Nasal cavity respiratory epithelium epithelial cell of viscerocranial mucosa (primary cell): Measurements from ENCODE around the gene ZNF146. TPM values are rescaled to one million over a fixed set of nuclear protein-coding genes. Genes with fewer than 3 reads are reported as not detected.

Experiments used
- total RNA-seq: library from RNA; depleted of rRNA; stranded (reverse); fragments of >200 nt; gene quantifications from 2 replicates; pipeline ENCODE4 v1.2.3, GENCODE V29; 2014

The ZNF146 gene
- total RNA-seq, result 184 and 199 TPM in 2 replicates

GRCh38 chr19:36214386-36215275 lies at the start of gene ZNF146, which contains the start of gene ZNF565:
Gene ZNF146, plus strand, starts transcription at chr19:36215106. Its CDS starts 21,335 bp downstream, at chr19:36236441.
Gene ZNF565, minus strand, starts transcription at chr19:36214665. Its CDS starts 12,680 bp downstream, at chr19:36201985.

Other genes with a start within 250 kb of the ZNF146 start
- 7.5 and 16.1 TPM in 2 replicates for gene SDHAF1, start 219.9 kb upstream of the ZNF146 start, total RNA-seq
- gene SYNE4, start 206.3 kb upstream of the ZNF146 start, total RNA-seq, result 1.4 and 5.2 TPM in 2 replicates
- gene ALKBH6, start 200.9 kb upstream of the ZNF146 start, total RNA-seq, result 12.0 and 15.4 TPM in 2 replicates
- 0.36 TPM in 1 of 2 replicates, not detected in the other for gene CLIP3, start 182.2 kb upstream of the ZNF146 start, total RNA-seq
- gene THAP8, start 160.8 kb upstream of the ZNF146 start, total RNA-seq, result 2.4 and 2.8 TPM in 2 replicates
- gene WDR62, start 160.2 kb upstream of the ZNF146 start, total RNA-seq, result 0.28 and 0.68 TPM in 2 replicates
- not detected in 2 replicates for gene OVOL3, start 104.0 kb upstream of the ZNF146 start, total RNA-seq
- 63.3 and 89.9 TPM in 2 replicates for gene POLR2I, start 100.2 kb upstream of the ZNF146 start, total RNA-seq
- 102 and 103 TPM in 2 replicates for gene TBCB, start 99.6 kb upstream of the ZNF146 start, total RNA-seq
- gene CAPNS1, start 75.0 kb upstream of the ZNF146 start, total RNA-seq, result 258 and 283 TPM in 2 replicates
- gene COX7A1, start 62.7 kb upstream of the ZNF146 start, total RNA-seq, result not detected in 2 replicates
- gene ZNF565, start 441 bp upstream of the ZNF146 start, total RNA-seq, result 7.2 and 8.7 TPM in 2 replicates
- gene ZFP14, start 164.1 kb downstream of the ZNF146 start, total RNA-seq, result 1.7 and 2.8 TPM in 2 replicates
- gene ZFP82, start 203.5 kb downstream of the ZNF146 start, total RNA-seq, result 3.8 and 7.8 TPM in 2 replicates